NCI-H1092 (cell line): ENCODE data around the gene MTMR12.

Experiments
- DNase-seq: peaks from one replicate; lab custom pipeline; 2025; lab: John Stamatoyannopoulos, UW

MTMR12 gene

GRCh38 chr5:32190095-32190494 is 122.6 kb downstream of the MTMR12 start:
- no peak for DNase-seq

GRCh38 chr5:32187675-32188074 is 125.1 kb downstream of the MTMR12 start:
- DNase-seq, result no peak

GRCh38 chr5:32182463-32183063 is 130.2 kb downstream of the MTMR12 start:
- DNase-seq, result no peak
